Measurements from ENCODE around the gene NEDD4L. TPM values are rescaled to one million over a fixed set of nuclear protein-coding genes. Genes with fewer than 3 reads are reported as not detected.

Gene NEDD4L
- total RNA-seq, 1 donor from 2014 or later, result 209 TPM

DNA sequence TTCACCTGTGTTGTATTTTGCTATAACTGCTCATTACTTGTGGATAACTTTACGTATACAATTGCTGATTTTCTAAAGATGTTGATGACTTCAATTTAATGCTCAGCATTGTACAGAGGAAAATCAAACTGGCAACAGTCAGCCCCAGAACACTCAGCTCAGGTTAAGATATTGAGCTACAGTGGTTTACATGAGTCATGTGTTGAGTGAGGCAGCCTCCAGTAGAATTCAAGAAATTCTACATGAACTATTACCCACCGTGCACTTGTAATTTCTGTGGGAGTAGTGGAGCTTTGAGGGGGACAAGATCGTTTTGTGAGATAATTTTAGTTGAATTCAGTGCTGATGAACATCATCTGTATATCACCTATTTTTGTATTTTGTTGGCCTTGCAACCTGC is 292.6 kb downstream of the NEDD4L start:
- Mint-ChIP-seq H3K4me3 (ENCODE audit: unreplicated experiment) (no peak overlapping the region), H3K27ac (ENCODE audit: unreplicated experiment) (no peak overlapping the region), H3K9me3 (ENCODE audit: unreplicated experiment) (peaks cover 3% of the 10 kb centered on the region), H3K4me1 (ENCODE audit: low read depth, unreplicated experiment) (peaks cover 22% of the 10 kb centered on the region), H3K27me3 (ENCODE audit: unreplicated experiment) (peaks cover 8% of the 10 kb centered on the region), H3K36me3 (ENCODE audit: unreplicated experiment) (no peaks in the 10 kb centered on the region)
- TF ChIP-seq, protein P1, sequence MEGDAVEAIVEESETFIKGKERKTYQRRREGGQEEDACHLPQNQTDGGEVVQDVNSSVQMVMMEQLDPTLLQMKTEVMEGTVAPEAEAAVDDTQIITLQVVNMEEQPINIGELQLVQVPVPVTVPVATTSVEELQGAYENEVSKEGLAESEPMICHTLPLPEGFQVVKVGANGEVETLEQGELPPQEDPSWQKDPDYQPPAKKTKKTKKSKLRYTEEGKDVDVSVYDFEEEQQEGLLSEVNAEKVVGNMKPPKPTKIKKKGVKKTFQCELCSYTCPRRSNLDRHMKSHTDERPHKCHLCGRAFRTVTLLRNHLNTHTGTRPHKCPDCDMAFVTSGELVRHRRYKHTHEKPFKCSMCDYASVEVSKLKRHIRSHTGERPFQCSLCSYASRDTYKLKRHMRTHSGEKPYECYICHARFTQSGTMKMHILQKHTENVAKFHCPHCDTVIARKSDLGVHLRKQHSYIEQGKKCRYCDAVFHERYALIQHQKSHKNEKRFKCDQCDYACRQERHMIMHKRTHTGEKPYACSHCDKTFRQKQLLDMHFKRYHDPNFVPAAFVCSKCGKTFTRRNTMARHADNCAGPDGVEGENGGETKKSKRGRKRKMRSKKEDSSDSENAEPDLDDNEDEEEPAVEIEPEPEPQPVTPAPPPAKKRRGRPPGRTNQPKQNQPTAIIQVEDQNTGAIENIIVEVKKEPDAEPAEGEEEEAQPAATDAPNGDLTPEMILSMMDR (IDR thresholded peaks at IDR 0.05; ENCODE audit: partially characterized antibody, unreplicated experiment), result no peak
- no peak for DNase-seq

DNA sequence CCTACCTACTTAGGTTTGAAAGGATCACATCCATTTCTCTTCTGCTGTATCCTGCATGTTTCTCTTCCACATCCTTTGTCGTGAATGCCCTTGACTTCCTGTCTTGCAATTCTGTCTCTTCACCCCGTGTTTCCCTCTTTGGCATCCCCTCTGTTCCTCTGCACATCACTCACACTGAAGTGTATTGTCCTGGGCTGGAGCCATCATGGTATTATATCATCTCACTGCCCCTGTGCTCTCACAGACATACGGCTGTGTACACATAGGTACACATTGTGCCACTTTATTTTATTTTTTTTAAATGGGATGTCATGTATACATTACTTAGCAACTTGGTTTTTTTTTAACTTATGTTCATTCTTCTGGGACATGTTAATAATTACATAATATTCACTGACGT is 293.3 kb downstream of the NEDD4L start:
- Mint-ChIP-seq H3K27me3 (ENCODE audit: unreplicated experiment) (peaks cover 8% of the 10 kb centered on the region), H3K4me3 (ENCODE audit: unreplicated experiment) (no peak overlapping the region), H3K27ac (ENCODE audit: unreplicated experiment) (peak overlapping the region; percentile 24), H3K36me3 (ENCODE audit: unreplicated experiment) (peaks cover 6% of the 10 kb centered on the region), H3K9me3 (ENCODE audit: unreplicated experiment) (peaks cover 3% of the 10 kb centered on the region), H3K4me1 (ENCODE audit: low read depth, unreplicated experiment) (peaks cover 26% of the 10 kb centered on the region)
- DNase-seq, result no peak
- TF ChIP-seq, protein P1 (IDR thresholded peaks at IDR 0.05; ENCODE audit: partially characterized antibody, unreplicated experiment), result no peak

DNA sequence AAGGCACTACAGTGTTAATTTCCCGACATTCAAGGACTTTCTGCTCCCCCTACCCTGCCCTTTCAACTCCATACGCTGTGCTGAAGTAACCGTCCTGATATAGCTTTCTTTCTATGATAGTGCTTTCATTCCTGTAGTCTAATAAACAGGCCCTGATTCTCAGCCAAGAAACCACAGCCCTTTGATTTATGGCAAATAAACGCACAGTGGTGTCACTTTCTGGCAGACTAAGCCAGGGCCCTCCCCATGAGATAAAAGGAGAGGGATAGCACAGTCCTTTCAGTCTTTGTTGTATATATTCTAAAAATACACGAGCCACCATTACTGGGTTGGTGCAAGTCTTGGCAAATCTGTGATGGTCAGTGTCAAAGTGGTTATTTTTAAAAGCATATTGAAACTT is 293.7 kb downstream of the NEDD4L start:
- H3K27me3 Mint-ChIP-seq (ENCODE audit: unreplicated experiment), result peaks cover 8% of the 10 kb centered on the region
- DNase-seq, result no peak
- H3K27ac Mint-ChIP-seq (ENCODE audit: unreplicated experiment), result no peak overlapping the region
- peaks cover 26% of the 10 kb centered on the region for H3K4me1 Mint-ChIP-seq (ENCODE audit: low read depth, unreplicated experiment)
- peaks cover 3% of the 10 kb centered on the region for H3K9me3 Mint-ChIP-seq (ENCODE audit: unreplicated experiment)
- H3K4me3 Mint-ChIP-seq (ENCODE audit: unreplicated experiment), result no peak overlapping the region
- TF ChIP-seq, protein P1 (IDR thresholded peaks at IDR 0.05; ENCODE audit: partially characterized antibody, unreplicated experiment), result no peak
- H3K36me3 Mint-ChIP-seq (ENCODE audit: unreplicated experiment), result peaks cover 6% of the 10 kb centered on the region

DNA sequence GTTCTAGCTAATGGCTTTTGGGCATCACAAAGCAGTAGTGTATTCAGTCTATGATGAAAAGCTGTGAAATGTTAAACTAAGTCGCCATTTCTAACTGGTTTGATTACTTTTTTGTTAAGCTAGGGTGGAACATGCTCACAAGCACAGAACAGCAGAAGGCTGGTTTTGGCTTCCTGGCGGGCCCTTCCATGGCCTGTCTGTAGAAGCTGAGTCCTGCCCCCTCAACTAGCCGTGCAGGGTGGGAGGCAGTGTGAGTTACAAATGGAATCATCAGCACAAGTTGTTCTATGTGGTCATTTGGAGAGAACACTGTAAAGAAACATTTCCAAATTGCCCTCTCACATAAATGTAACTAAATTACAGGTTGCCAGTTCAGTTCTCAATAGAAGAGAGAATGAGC is 294.1 kb downstream of the NEDD4L start:
- Mint-ChIP-seq H3K27me3 (ENCODE audit: unreplicated experiment) (peaks cover 8% of the 10 kb centered on the region), H3K9me3 (ENCODE audit: unreplicated experiment) (peaks cover 3% of the 10 kb centered on the region), H3K4me3 (ENCODE audit: unreplicated experiment) (no peak overlapping the region), H3K36me3 (ENCODE audit: unreplicated experiment) (peaks cover 6% of the 10 kb centered on the region), H3K27ac (ENCODE audit: unreplicated experiment) (no peak overlapping the region), H3K4me1 (ENCODE audit: low read depth, unreplicated experiment) (peaks cover 26% of the 10 kb centered on the region)
- DNase-seq, result no peak
- TF ChIP-seq, protein P1 (IDR thresholded peaks at IDR 0.05; ENCODE audit: partially characterized antibody, unreplicated experiment), result no peak

DNA sequence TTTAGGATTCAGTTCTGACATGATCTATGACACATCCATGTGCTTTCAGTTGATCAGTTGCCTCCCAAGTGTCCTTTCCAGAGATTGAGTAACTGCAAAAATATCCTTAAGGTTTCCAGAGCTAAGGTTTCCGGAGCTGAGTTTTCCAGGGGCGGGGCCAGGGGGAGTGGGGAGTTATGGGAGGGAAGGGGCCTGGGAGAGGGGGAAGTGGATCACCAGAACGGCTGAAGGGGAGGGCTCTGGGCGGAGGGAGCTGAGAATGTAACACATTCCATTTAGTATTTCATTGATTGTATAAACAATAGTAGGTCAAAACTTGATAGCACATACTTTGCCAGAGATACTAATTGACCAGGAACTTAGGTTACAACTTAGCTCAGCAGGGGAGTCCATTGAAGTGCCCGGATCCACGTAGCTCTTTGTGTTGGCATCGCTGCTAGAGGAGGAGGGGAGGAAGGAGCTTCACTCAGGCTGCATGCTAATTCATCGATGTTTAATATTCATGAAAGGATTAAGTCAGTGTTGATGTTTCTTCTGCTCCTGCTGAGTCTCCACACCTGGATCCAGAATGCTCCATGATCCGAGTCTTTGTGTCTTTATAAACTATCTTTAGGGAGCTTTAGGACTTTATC is 295.1 kb downstream of the NEDD4L start:
- peaks cover 26% of the 10 kb centered on the region for H3K4me1 Mint-ChIP-seq (ENCODE audit: low read depth, unreplicated experiment)

More for the DNA sequence above, 295.1 kb downstream of the NEDD4L start:
- no peak overlapping the region for H3K4me3 Mint-ChIP-seq (ENCODE audit: unreplicated experiment)
- peaks cover 6% of the 10 kb centered on the region for H3K36me3 Mint-ChIP-seq (ENCODE audit: unreplicated experiment)
- no peaks in the 10 kb centered on the region for H3K9me3 Mint-ChIP-seq (ENCODE audit: unreplicated experiment)
- TF ChIP-seq, protein P1 (IDR thresholded peaks at IDR 0.05; ENCODE audit: partially characterized antibody, unreplicated experiment), result no peak
- peak overlapping the region; percentile 16 for H3K27ac Mint-ChIP-seq (ENCODE audit: unreplicated experiment)
- H3K27me3 Mint-ChIP-seq (ENCODE audit: unreplicated experiment), result peaks cover 6% of the 10 kb centered on the region
- no peak for DNase-seq
